ENCODE data around the gene DDAH2. TPM values are rescaled to one million over a fixed set of nuclear protein-coding genes. Genes with fewer than 3 reads are reported as not detected.
A peak's percentile ranks its signal among the peaks of the same experiment; 100 is the strongest.

Gene DDAH2, protein sequence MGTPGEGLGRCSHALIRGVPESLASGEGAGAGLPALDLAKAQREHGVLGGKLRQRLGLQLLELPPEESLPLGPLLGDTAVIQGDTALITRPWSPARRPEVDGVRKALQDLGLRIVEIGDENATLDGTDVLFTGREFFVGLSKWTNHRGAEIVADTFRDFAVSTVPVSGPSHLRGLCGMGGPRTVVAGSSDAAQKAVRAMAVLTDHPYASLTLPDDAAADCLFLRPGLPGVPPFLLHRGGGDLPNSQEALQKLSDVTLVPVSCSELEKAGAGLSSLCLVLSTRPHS
- total RNA-seq: 10 to 100 TPM; 70.2 to 77.3 TPM
- 100 to 1,000 TPM; 139 to 199 (median 175) TPM for polyA plus RNA-seq (ENCODE audit: insufficient read length in 6 of 6)
- long read RNA-seq, donor 1, transcript DDAH2-211 (7 exons, 1,330 nt): minor isoform, 9 of 220 reads
- long read RNA-seq, donor 1, transcript DDAH2-212 (6 exons, 1,688 nt): minor isoform, 39 of 220 reads
- long read RNA-seq, donor 1, transcript DDAH2-213 (7 exons, 1,688 nt): major isoform, 123 of 220 reads
- long read RNA-seq, donor 1, partial matches to known transcripts: 34 of 220 reads
- long read RNA-seq, donor 1, other reads (novel, unspliced or antisense): 7 of 220 reads
- long read RNA-seq, donor 2, transcript DDAH2-211 (7 exons, 1,330 nt): minor isoform, 6 of 144 reads
- long read RNA-seq, donor 2, transcript DDAH2-213 (7 exons, 1,688 nt): major isoform, 91 of 144 reads
- long read RNA-seq, donor 2, transcript DDAH2-212 (6 exons, 1,688 nt): minor isoform, 25 of 144 reads
- long read RNA-seq, donor 2, partial matches to known transcripts: 15 of 144 reads
- long read RNA-seq, donor 2, other reads (novel, unspliced or antisense): 5 of 144 reads
- long read RNA-seq, donor 3, transcript DDAH2-213 (7 exons, 1,688 nt): major isoform, 106 of 168 reads
- long read RNA-seq, donor 3, transcript DDAH2-211 (7 exons, 1,330 nt): minor isoform, 11 of 168 reads
- long read RNA-seq, donor 3, transcript DDAH2-212 (6 exons, 1,688 nt): minor isoform, 18 of 168 reads
- long read RNA-seq, donor 3, partial matches to known transcripts: 27 of 168 reads
- long read RNA-seq, donor 3, other reads (novel, unspliced or antisense): 0 of 168 reads
- long read RNA-seq, donor 4, transcript DDAH2-213 (7 exons, 1,688 nt): major isoform, 46 of 77 reads
- long read RNA-seq, donor 4, transcript DDAH2-212 (6 exons, 1,688 nt): minor isoform, 17 of 77 reads
- long read RNA-seq, donor 4, partial matches to known transcripts: 2 of 77 reads
- long read RNA-seq, donor 4, other reads (novel, unspliced or antisense): 7 of 77 reads
- long read RNA-seq, donor 5, transcript DDAH2-213 (7 exons, 1,688 nt): major isoform, 89 of 127 reads
- long read RNA-seq, donor 5, transcript DDAH2-211 (7 exons, 1,330 nt): minor isoform, 8 of 127 reads
- long read RNA-seq, donor 5, transcript DDAH2-212 (6 exons, 1,688 nt): minor isoform, 21 of 127 reads
- long read RNA-seq, donor 5, partial matches to known transcripts: 5 of 127 reads
- long read RNA-seq, donor 5, other reads (novel, unspliced or antisense): 0 of 127 reads
- long read RNA-seq, donor 6, transcript DDAH2-211 (7 exons, 1,330 nt): minor isoform, 8 of 190 reads
- long read RNA-seq, donor 6, transcript DDAH2-213 (7 exons, 1,688 nt): major isoform, 106 of 190 reads
- long read RNA-seq, donor 6, transcript DDAH2-212 (6 exons, 1,688 nt): minor isoform, 40 of 190 reads
- long read RNA-seq, donor 6, partial matches to known transcripts: 28 of 190 reads
- long read RNA-seq, donor 6, other reads (novel, unspliced or antisense): 5 of 190 reads
- long read RNA-seq, donor 7, transcript DDAH2-212 (6 exons, 1,688 nt): minor isoform, 10 of 93 reads
- long read RNA-seq, donor 7, transcript DDAH2-213 (7 exons, 1,688 nt): major isoform, 66 of 93 reads
- long read RNA-seq, donor 7, partial matches to known transcripts: 12 of 93 reads
- long read RNA-seq, donor 7, other reads (novel, unspliced or antisense): 0 of 93 reads
- long read RNA-seq, donor 8, transcript DDAH2-211 (7 exons, 1,330 nt): minor isoform, 6 of 137 reads
- long read RNA-seq, donor 8, transcript DDAH2-213 (7 exons, 1,688 nt): major isoform, 68 of 137 reads
- long read RNA-seq, donor 8, transcript DDAH2-212 (6 exons, 1,688 nt): minor isoform, 15 of 137 reads
- long read RNA-seq, donor 8, partial matches to known transcripts: 39 of 137 reads
- long read RNA-seq, donor 8, other reads (novel, unspliced or antisense): 6 of 137 reads
- long read RNA-seq, donor 9: 0 reads
- long read RNA-seq, donor 10, transcript DDAH2-213 (7 exons, 1,688 nt): major isoform, 42 of 78 reads
- long read RNA-seq, donor 10, transcript DDAH2-212 (6 exons, 1,688 nt): minor isoform, 18 of 78 reads
- long read RNA-seq, donor 10, partial matches to known transcripts: 3 of 78 reads
- long read RNA-seq, donor 10, other reads (novel, unspliced or antisense): 9 of 78 reads
- long read RNA-seq, donor 11, transcript DDAH2-213 (7 exons, 1,688 nt): major isoform, 88 of 145 reads
- long read RNA-seq, donor 11, transcript DDAH2-212 (6 exons, 1,688 nt): minor isoform, 30 of 145 reads
- long read RNA-seq, donor 11, partial matches to known transcripts: 20 of 145 reads
- long read RNA-seq, donor 11, other reads (novel, unspliced or antisense): 0 of 145 reads
- long read RNA-seq, donor 12, transcript DDAH2-213 (7 exons, 1,688 nt): major isoform, 61 of 96 reads
- long read RNA-seq, donor 12, transcript DDAH2-211 (7 exons, 1,330 nt): minor isoform, 9 of 96 reads
- long read RNA-seq, donor 12, transcript DDAH2-212 (6 exons, 1,688 nt): minor isoform, 22 of 96 reads
- long read RNA-seq, donor 12, partial matches to known transcripts: 0 of 96 reads
- long read RNA-seq, donor 12, other reads (novel, unspliced or antisense): 0 of 96 reads

DNA sequence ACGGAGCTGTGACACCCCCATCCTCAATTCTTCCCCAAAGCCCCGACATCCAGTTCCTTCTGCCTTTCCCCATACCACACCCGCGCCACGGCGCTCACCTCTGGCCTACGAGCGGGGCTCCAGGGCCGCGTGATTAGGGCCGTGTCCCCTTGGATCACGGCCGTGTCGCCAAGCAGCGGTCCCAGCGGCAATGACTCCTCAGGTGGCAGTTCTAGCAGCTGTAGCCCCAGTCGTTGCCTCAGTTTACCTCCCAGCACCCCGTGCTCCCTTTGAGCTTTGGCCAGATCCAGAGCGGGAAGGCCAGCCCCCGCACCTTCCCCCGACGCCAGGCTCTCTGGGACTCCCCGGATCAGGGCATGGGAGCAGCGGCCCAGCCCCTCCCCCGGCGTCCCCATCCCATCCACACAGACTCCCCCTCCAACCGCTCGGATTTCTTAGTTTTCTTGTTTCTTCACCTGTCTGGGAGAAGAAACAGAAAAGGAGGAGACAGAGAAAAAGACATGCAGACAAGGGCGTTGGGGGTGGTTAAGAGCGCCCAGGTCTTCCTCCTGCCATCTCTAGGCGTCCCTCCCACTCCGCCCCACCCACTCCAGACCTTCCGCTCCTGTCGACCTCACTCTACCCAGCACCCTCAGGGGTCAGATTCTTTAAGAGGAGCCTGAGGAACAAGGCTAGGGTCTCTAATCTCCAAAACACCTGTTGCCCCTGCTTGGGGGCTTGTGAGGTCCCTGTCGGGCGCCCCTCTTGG lies at the start of gene DDAH2:
DDAH2 (minus strand) TSS at position 533 of the 748 bp plus-strand sequence; CDS start at position 395, 138 bp downstream.
- intact Hi-C loops (cut with DNase I): no loop called here
- Histone ChIP-seq H3K4me1 (peaks cover 25 to 79% of the 10 kb centered on the region in 2 donors), H3K4me3 (peak within 1 kb of the TSS; percentile 48 to 79), H3K9me3 (no peaks in the 10 kb centered on the region), H3K27me3 (no peaks in the 10 kb centered on the region), H3K36me3 (peaks cover 4 to 67% of the 10 kb centered on the region in 2 donors), H3K27ac (peak within 1 kb of the TSS; percentile 92 to 97)
- peak in 1 of 4 donors; percentile 81 for DNase-seq
- TF ChIP-seq, protein P1, sequence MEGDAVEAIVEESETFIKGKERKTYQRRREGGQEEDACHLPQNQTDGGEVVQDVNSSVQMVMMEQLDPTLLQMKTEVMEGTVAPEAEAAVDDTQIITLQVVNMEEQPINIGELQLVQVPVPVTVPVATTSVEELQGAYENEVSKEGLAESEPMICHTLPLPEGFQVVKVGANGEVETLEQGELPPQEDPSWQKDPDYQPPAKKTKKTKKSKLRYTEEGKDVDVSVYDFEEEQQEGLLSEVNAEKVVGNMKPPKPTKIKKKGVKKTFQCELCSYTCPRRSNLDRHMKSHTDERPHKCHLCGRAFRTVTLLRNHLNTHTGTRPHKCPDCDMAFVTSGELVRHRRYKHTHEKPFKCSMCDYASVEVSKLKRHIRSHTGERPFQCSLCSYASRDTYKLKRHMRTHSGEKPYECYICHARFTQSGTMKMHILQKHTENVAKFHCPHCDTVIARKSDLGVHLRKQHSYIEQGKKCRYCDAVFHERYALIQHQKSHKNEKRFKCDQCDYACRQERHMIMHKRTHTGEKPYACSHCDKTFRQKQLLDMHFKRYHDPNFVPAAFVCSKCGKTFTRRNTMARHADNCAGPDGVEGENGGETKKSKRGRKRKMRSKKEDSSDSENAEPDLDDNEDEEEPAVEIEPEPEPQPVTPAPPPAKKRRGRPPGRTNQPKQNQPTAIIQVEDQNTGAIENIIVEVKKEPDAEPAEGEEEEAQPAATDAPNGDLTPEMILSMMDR (IDR thresholded peaks at IDR 0.05): peak; percentile 48 to 60
- ATAC-seq: peak; percentile 42

DNA sequence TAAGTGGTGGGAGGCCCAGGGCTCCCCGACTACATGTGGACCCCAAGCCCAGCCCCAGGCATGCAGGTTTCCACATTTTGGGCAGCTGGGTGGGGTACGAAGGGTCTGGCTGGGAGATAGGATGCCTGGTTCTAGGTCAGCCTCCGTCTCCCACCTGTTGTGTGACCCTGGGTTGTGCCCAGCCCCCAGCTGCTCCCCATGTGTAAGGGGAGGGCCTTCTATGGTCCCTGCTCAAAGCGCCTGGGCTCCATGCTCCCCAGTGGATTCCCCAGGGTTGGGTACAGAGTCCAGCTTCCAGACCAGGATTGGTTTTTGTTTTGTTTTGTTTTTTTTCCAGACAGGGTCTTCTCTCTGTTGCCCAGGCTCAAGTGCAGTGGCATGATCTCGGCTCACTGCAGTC lies 49.1 kb upstream of the DDAH2 start:
- intact Hi-C loops (cut with DNase I): no loop called here
- Histone ChIP-seq H3K4me1 (peaks cover 7 to 19% of the 10 kb centered on the region in 2 donors), H3K27me3 (no peaks in the 10 kb centered on the region), H3K4me3 (no peak overlapping the region), H3K36me3 (peaks cover 0 to 53% of the 10 kb centered on the region in 2 donors), H3K27ac (no peak overlapping the region), H3K9me3 (no peaks in the 10 kb centered on the region)
- ATAC-seq: no peak
- DNase-seq: peak in 1 of 4 donors; percentile 31
- TF ChIP-seq, protein P1 (IDR thresholded peaks at IDR 0.05): no peak

DNA sequence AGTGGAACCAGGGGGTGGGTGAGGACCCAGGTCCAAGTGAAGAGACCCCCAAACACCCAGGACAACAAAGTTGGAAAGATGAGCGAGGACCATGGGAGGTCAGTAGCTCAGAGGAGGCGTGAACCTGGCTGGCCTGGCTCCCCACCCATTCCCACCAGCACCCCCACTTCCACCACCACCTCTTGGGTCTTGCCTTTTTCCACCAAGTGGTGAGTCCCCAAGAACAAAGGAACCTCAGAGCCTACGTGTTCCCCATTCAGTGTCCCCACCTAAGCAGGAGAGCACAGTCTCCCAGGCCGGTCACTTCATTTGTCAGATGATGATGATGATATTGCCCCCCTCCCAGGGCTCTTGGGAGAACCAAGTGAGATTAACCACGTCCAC lies 48.6 kb upstream of the DDAH2 start:
- Histone ChIP-seq H3K4me1 (peaks cover 7 to 24% of the 10 kb centered on the region in 2 donors), H3K27me3 (no peaks in the 10 kb centered on the region), H3K9me3 (no peaks in the 10 kb centered on the region), H3K36me3 (peaks cover 0 to 48% of the 10 kb centered on the region in 2 donors), H3K4me3 (no peak overlapping the region), H3K27ac (peak overlapping the region in 1 of 2 donors; percentile 44)
- ATAC-seq (no peak), DNase-seq (no peak)
- intact Hi-C loops (cut with DNase I): no loop called here
- TF ChIP-seq, protein P1 (IDR thresholded peaks at IDR 0.05): no peak

All from left lung (tissue), 14 donors.